Ascending aorta (tissue), 2 donors: ENCODE results near the gene CYSRT1. TPM values are rescaled to one million over a fixed set of nuclear protein-coding genes. Genes with fewer than 3 reads are reported as not detected.
A peak's percentile ranks its signal among the peaks of the same experiment; 100 is the strongest.

Experiments used
- DNase-seq, 2 donors: peaks; one replicate each; pipeline ENCODE4 v3.0.0-alpha.2; 2019; ENCODE audit warnings: low spot score in 2 of 2
- H3K27ac ChIP-seq, 2 donors: fragments of 200-600 bp; sonication (generic); one replicate each; pipeline ENCODE4 v1.5.1; 2016 to 2017; ENCODE audit warnings: mild to moderate bottlenecking in 1 of 2
- H3K27me3 ChIP-seq: fragments of 200-600 bp; sonication (generic); one replicate; pipeline ENCODE4 v1.5.1; 2017
- H3K36me3 ChIP-seq, 2 donors: fragments of 200-600 bp; sonication (generic); one replicate each; pipeline ENCODE4 v1.5.1; 2016
- H3K4me1 ChIP-seq, 2 donors: fragments of 200-600 bp; sonication (generic); one replicate each; pipeline ENCODE4 v1.5.1; 2016 to 2017; ENCODE audit warnings: mild to moderate bottlenecking in 1 of 2
- H3K4me3 ChIP-seq, 2 donors: fragments of 200-600 bp; sonication (generic); one replicate each; pipeline ENCODE4 v1.5.1; 2016 to 2017; ENCODE audit warnings: mild to moderate bottlenecking in 1 of 2
- H3K9me3 ChIP-seq, 2 donors: fragments of 200-600 bp; sonication (generic); one replicate each; pipeline ENCODE4 v1.5.1; 2016
- CTCF ChIP-seq, 3 experiments: fragments of 200-600 bp in 2 of 3; fragments of 450-650 bp in 1 of 3; sonication (generic) in 2 of 3; IDR thresholded peaks; one replicate each; pipeline ENCODE4 v1.5.1; 2016 to 2019; ENCODE audit warnings: antibody characterized with exemption in 3 of 3, mild to moderate bottlenecking in 1 of 3, moderate library complexity in 1 of 3
- intact Hi-C: fragments of 100-400 bp; cut with DNase I; formaldehyde crosslinking; loops from one replicate; pipeline ENCODE4 v1.15.1; 2023
- total RNA-seq: library from RNA; depleted of rRNA; stranded (reverse); fragments of >200 nt; gene quantifications from one replicate; pipeline ENCODE4 v1.1.0, GENCODE V29; 2016

Gene CYSRT1
- total RNA-seq, 1 donor from 2014 or later, result not detected

- no peaks in the 10 kb centered on the region for H3K27me3 ChIP-seq
- DNase-seq, result no peak
- H3K27ac ChIP-seq, result no peak overlapping the region
These were observed 1.5 kb downstream of the CYSRT1 start for GRCh38 chr9:137226338-137227053.

GRCh38 chr9:137227054-137227852 is 2.3 kb downstream of the CYSRT1 start, which contains the start of gene RNF224:
TSS of gene RNF224 (plus strand) at chr9:137227502. CDS start at chr9:137228336, 834 bp downstream.
- TF ChIP-seq CTCF (IDR thresholded peaks at IDR 0.05), result peak; percentile 72 to 85 (median 84)
- Histone ChIP-seq H3K27me3 (no peaks in the 10 kb centered on the region), H3K4me3 (no peak within 1 kb of the TSS), H3K27ac (no peak within 1 kb of the TSS), H3K4me1 (peaks cover 0 to 12% of the 10 kb centered on the region in 2 donors), H3K36me3 (no peaks in the 10 kb centered on the region), H3K9me3 (no peaks in the 10 kb centered on the region)
- DNase-seq, result no peak
- intact Hi-C loops, result loop anchor here (2.0 to 10.0 kb wide), 2 partner anchors 108 to 432 kb away; partner anchors contain the start of genes CCDC183 and TMEM141

More at GRCh38 chr9:137226338-137227053, 1.5 kb downstream of the CYSRT1 start:
- Histone ChIP-seq H3K4me3 (no peak overlapping the region), H3K9me3 (no peaks in the 10 kb centered on the region), H3K4me1 (peaks cover 3 to 15% of the 10 kb centered on the region in 2 donors), H3K36me3 (no peaks in the 10 kb centered on the region)
- TF ChIP-seq CTCF (IDR thresholded peaks at IDR 0.05), result no peak
- intact Hi-C loops, result loop anchor here (2.0 to 10.0 kb wide), 2 partner anchors 108 to 432 kb away; partner anchors contain the start of genes CCDC183 and TMEM141

GRCh38 chr9:137227853-137228505 is 3.0 kb downstream of the CYSRT1 start:
- Histone ChIP-seq H3K9me3 (no peaks in the 10 kb centered on the region), H3K4me1 (peaks cover 0 to 5% of the 10 kb centered on the region in 2 donors), H3K36me3 (no peaks in the 10 kb centered on the region), H3K4me3 (no peak overlapping the region), H3K27me3 (no peaks in the 10 kb centered on the region), H3K27ac (no peak overlapping the region)
- intact Hi-C loops, result loop anchor here (2.0 to 10.0 kb wide), 2 partner anchors 109 to 433 kb away; partner anchors contain the start of genes CCDC183 and TMEM141
- TF ChIP-seq CTCF (IDR thresholded peaks at IDR 0.05), result no peak
- DNase-seq, result no peak

GRCh38 chr9:137228506-137228967 is 3.6 kb downstream of the CYSRT1 start:
- no peaks in the 10 kb centered on the region for H3K9me3 ChIP-seq
- no peak for TF ChIP-seq CTCF (IDR thresholded peaks at IDR 0.05)
- no peaks in the 10 kb centered on the region for H3K27me3 ChIP-seq
- intact Hi-C loops, result loop anchor here (10.0 kb wide), 1 partner anchor 434 kb away; the partner anchor contains the start of genes CCDC183 and TMEM141
- peaks cover 0 to 5% of the 10 kb centered on the region in 2 donors for H3K4me1 ChIP-seq
- no peak overlapping the region for H3K4me3 ChIP-seq
- H3K27ac ChIP-seq, result no peak overlapping the region
- H3K36me3 ChIP-seq, result no peaks in the 10 kb centered on the region
- no peak for DNase-seq
